Activated CD4-positive, alpha-beta T cell treated with anti-CD3 and anti-CD28 coated beads, Interleukin-2, amount 50 U/mL, for 16 hours (primary cell): ENCODE measurements around the gene ZHX3.
"Not testable (repeated sequence)": the region's sequence is repeated elsewhere in the genome, so short reads cannot be mapped to it uniquely, and the experiment has no call there.

Experiments
- DNase-seq: peaks from one replicate; pipeline ENCODE4 v3.0.0-alpha.2; 2020

Gene ZHX3

GRCh38 chr20:41249411-41250281, 67.9 kb downstream of the ZHX3 start:
- no peak for DNase-seq

DNA sequence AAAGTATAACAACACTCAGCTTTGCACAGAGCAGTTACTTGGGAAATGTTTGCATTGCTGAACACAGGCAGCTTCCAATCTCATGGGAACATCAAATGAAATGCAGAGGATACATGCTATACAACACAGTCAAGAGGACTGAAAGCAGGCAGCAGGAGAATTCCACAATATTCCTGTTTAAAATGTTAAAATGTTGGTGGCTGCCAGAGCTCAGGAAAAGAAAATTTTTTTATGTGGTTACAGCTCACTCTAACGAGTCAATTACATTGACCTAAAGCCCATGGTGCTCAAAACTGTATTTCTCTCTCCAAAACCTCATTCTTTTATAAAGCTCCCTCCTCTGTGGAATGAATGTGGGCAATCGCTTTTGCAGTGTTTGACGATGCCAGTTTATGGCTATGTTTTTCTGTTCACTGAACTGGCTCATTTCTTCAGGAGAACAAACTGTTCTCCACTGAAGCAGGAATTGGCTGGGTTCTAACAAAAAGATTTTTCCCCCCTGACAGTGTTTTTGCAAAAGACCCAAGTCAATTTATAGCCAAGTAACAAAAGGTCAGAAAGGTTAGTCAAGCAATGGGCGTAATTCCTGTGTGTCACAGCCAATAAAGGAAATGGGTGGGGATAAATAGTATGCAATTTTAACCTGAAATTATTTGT, 69.0 kb downstream of the ZHX3 start:
- no peak for DNase-seq

DNA sequence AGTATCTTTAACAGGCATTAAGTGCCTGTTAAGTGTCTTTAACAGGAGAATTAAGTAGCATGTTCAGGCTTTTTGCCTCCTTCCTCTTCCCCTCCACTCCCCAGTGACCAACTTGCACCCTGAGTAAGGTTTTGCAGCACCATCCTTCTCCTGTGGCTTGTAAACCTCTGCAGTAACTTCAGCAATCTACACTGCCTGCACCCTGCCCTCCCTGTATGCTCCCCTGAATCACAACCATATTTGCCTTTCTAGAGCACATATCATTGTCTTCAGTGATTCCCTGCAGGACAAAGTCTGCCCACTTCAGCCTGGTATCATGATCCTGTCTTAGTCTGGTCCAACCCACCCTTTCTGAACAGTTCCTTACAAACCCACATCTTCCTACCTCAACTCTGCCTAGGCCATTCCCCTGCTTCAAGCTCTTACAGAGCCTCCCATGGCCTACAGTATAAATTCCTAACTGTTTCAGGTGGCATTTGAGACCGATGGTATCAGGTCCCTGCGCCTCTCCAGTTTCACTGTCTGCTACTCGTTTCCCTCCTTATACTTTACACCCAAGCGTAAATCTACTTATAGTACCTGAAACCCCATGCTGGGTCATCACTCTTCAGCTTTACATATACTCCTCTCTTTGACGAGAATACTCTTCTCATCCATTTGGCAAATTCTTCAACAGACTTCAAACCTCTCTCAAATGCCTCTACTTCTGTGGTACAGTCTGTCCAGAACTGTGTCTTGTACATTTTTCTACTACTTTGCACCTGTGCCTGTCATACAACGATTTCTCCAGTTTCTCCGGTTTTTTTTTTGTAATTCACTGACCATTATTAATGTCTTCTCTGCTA, 69.8 kb downstream of the ZHX3 start:
- no peak for DNase-seq

- DNase-seq, result no peak
These were observed 72.3 kb downstream of the ZHX3 start for GRCh38 chr20:41245086-41245707.

GRCh38 chr20:41242807-41243206, 74.7 kb downstream of the ZHX3 start:
- DNase-seq, result no peak

- DNase-seq, result no peak
These were observed 75.2 kb downstream of the ZHX3 start for GRCh38 chr20:41242352-41242751.

DNA sequence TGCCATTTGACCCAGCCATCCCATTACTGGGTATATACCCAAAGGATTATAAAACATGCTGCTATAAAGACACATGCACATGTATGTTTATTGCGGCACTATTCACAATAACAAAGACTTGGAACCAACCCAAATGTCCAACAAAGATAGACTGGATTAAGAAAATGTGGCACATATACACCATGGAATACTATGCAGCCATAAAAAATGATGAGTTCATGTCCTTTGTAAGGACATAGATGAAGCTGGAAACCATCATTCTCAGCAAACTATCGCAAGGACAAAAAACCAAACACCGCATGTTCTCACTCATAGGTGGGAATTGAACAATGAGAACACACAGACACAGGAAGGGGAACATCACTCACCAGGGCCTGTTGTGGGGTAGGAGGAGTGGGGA, 80.3 kb downstream of the ZHX3 start:
- DNase-seq, result not testable (repeated sequence)

GRCh38 chr20:41236818-41237217, 80.7 kb downstream of the ZHX3 start:
- not testable (repeated sequence) for DNase-seq

DNA sequence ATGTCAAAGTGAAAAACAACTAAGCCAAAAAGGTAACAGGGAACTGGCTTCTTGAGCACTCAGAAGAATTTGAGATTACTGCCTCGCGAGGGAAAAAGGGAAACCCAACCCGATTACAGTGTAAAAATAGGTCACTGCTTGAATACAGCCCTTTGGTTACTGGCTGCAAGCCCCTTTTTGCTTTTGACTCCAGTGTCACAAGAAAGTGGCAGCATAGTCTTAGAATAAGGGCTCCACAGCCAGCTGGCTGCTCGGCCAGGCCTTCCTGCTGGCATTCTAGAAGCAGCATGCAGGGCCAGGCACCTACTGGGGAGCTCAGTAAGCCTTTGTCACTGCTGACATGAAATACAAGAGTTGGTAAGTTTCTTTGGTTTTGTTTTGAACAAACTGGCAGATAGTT, 83.0 kb downstream of the ZHX3 start:
- no peak for DNase-seq

GRCh38 chr20:41234041-41234440, 83.5 kb downstream of the ZHX3 start:
- no peak for DNase-seq

DNA sequence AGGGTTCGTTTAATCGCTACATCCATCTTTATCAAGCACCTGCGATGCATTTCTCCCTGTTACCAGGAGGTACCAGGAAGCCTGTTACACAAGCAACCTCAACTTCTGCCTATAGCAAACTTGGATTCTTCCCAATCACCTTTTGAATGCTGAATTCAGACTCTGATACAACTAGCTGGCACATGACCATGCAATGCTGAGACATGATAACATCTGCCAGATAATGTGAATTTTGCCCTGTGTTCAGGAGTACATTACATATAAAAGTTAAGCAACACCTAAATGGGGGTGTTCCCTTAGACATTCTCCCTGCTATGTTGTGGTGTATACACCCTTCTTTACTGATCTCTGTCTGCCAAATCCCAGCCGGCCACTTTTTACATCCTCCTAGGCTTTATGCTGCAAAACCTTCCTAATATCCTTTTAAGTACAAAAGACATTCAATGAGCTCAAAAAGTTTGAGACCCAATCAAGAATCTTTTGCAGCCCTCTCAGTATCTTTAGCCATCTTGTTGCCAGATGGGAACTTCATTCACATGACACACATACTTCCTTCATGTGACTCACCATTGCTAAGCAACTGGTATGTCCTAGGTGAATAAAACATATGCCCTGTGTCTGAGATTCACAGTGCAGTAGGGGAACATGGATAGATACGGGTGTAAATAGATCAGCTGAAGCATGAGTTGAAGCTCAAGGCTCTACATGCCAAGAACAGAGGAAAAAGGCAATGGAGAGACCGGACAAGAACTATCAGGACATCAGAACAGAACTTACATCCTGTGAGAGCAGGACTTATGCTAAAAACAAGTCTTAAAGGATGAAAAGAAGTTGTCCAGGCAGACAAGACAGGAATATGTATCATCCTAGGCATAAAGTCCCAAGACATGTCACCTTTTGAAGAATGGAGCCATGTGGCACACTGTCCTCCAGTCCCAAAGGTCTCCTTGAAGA, 84.3 kb downstream of the ZHX3 start:
- no peak for DNase-seq

GRCh38 chr20:41231136-41231535, 86.4 kb downstream of the ZHX3 start:
- DNase-seq, result no peak

GRCh38 chr20:41230136-41230535, 87.4 kb downstream of the ZHX3 start:
- no peak for DNase-seq

DNA sequence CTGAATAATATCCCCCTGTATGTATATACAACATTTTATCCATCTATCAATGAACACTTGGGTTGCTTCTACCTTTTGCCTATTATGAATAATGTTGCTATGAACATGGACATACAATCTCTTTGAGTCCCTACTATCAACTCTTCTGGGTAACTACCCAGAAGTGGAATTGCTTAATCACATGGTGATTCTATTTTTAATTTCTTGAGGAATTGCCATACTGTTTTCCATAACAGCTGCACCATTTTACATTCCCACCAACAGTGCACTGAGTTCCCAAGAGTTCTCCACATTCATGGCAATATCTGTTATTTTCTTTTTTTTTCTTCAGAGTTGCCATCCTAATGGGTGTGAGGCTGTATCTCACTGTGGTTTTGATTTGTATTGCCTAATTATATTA, 88.3 kb downstream of the ZHX3 start:
- DNase-seq, result no peak

DNA sequence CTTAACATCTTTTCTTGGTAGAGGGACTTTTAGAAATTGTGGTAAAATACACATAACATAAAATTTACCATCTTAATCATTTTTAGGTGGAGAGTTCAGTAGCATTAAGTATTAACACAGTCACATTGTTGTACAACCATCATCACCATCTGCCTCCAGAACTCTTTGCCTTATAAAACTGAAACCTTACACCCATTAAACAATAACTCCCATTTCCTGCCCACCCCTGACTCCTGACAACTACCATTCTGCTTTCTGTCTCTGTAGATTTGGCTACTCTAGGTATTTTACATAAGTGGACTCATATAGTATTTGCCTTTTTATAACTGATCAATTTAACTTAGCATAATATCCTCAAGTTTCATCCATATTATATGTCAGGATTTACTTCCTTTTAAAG, 88.7 kb downstream of the ZHX3 start:
- DNase-seq, result no peak

DNA sequence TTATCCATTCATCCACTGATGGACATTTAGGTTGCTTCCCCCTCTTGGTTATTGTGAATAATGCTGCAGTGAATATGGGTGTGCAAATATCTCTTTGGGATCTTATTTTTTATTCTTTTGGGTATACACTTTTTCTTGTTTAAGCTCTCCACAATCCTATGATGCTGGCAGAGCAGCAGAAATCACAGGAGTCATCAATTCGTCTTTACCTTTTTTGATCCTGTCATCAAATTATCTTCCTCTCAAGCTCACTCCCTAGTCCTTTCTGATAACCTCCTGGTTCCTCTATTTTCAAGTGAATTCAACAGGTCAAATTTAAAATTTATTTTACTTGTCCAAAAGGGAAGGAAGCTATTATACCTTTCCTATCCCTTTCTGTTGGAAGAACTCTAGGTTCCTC, 91.1 kb downstream of the ZHX3 start:
- DNase-seq, result no peak

GRCh38 chr20:41225091-41225490, 92.4 kb downstream of the ZHX3 start:
- DNase-seq, result no peak

DNA sequence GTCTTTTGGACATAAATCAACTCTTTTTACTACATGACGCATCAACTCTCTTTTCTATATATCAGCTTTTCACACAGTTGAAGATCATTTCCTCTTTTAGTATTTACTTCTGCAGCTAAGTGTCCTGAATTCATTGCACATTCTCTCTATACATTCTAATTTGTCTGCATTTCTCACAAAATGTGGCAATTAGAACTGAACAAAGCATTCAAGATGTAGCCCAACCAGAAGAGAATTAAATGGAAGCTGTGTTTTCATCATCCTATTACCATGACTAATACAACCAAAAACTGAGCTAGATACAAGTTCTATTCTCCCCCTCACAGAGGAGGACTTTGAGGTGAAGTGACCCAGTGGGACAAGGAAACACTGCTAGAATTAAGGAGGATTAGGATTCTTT, 93.2 kb downstream of the ZHX3 start:
- DNase-seq, result no peak

DNA sequence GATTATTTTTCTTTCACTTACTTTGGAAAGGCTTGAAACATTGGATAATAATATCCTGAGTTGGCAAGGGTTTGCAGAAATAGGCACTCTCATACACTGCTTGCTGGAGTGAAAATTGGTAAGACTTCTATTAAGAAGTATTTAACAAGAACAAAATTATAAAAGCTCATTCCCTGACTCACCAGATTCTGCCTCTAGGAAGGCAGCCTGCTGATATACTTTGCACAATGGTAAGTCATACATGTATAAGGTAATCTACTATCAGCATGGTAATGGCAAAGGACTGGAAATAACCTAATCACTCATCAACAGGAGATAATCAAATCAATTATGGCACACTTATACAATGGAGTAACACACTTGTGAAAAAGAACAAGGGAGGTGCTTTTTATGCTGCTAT, 94.4 kb downstream of the ZHX3 start:
- DNase-seq, result no peak

GRCh38 chr20:41222703-41223102, 94.8 kb downstream of the ZHX3 start:
- no peak for DNase-seq

GRCh38 chr20:41222296-41222695, 95.2 kb downstream of the ZHX3 start:
- DNase-seq, result no peak
